Right cardiac atrium (tissue), 5 donors: ENCODE data around the gene SNRNP200. TPM values are rescaled to one million over a fixed set of nuclear protein-coding genes. Genes with fewer than 3 reads are reported as not detected.

Experiments used
- ATAC-seq, 2 donors: fragments of 200-7000 bp; cut with Tn5 transposase; one replicate each; pipeline versions ENCODE4 v1.8.0 to v1.9.1; 2020; ENCODE audit warnings: moderate library complexity in 2 of 2, mild to moderate bottlenecking in 1 of 2
- DNase-seq, 3 donors: peaks; one replicate each; pipeline ENCODE4 v3.0.0-alpha.2; 2020
- H3K27ac ChIP-seq: one replicate; pipeline ENCODE4 v1.5.1; 2013; ENCODE audit warnings: mild to moderate bottlenecking, low read length, control low read depth, moderate library complexity
- H3K27me3 ChIP-seq: one replicate; pipeline ENCODE4 v1.6.1; 2013; ENCODE audit not compliant: control insufficient read depth, insufficient read depth
- H3K4me1 ChIP-seq: one replicate; pipeline ENCODE4 v1.6.1; 2013; ENCODE audit warnings: low read length; ENCODE audit not compliant: control insufficient read depth, insufficient read depth
- H3K4me3 ChIP-seq: one replicate; pipeline ENCODE4 v1.5.1; 2013; ENCODE audit warnings: low read length, control low read depth
- H3K9me3 ChIP-seq: one replicate; pipeline ENCODE4 v1.6.1; 2013; ENCODE audit warnings: low read length; ENCODE audit not compliant: control insufficient read depth
- WGBS: extraction: QIAGEN DNeasy Blood & Tissue Kit; methylation state at CpG from one replicate; pipeline ENCODE4 v1.1.7; 2013; 5-methylcytosine and 5-hydroxymethylcytosine counted together
- intact Hi-C, 4 donors: fragments of 100-400 bp; cut with DNase I; formaldehyde crosslinking; loops; one replicate each; pipeline versions ENCODE4 v1.11.0 to v1.14.0; 2022 to 2023
- polyA plus RNA-seq: library from polyadenylated mRNA; stranded (reverse); fragments of 200-250 nt; gene quantifications from one replicate; pipeline ENCODE4 v1.2.3, GENCODE V29; 2013
- total RNA-seq, 4 donors: library from RNA; stranded (reverse); fragmentation: NEBNext Ultra II Directional; extraction: Animal tissue kit (Norgen Biotek cat#: 25700); gene quantifications; one replicate each; pipeline ENCODE4 v1.2.1, GENCODE V29; 2021
- donor health status: healthy with polysubstance abuse.
- donor health status: DM: no; HTN: yes; CAD: no.
- donor health status: DM: no; HTN: no; CAD: no.
- donor health status: DM: no; HTN: yes; CAD: no; lungs with severe emphysema.
- donor health status: DM: yes; HTN: yes; CAD: no.

Gene SNRNP200
- total and polyA plus RNA-seq, 5 donors = 41.1 to 63.8 (median 57.9) TPM

GRCh38 chr2:96250188-96250587 is 55.2 kb downstream of the SNRNP200 start:
- no peak overlapping the region for H3K4me3 ChIP-seq
- intact Hi-C loops = loop anchor here in 1 of 4 donors (5.0 kb wide), 1 partner anchor 43 kb away; the partner anchor contains the start of gene STARD7

DNA sequence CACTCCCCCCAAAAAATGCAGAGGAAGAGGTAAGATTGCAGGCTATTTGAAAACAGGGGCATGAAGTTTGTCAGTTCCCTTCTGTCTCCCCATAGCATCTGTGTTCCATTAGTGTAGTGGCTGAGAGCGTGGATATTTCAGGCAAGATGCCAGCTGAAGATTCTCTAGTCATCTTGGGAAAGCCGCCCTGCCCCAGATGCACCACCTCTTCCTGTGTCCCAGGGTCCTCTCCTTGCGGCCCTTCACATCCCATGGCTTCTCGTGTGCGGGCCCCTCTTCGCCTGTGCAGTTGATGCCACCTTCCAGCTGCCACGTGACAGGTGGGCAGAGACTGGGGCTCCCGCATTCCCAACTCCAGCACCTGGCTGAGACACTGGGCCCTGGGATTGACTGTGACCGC is 55.7 kb downstream of the SNRNP200 start:
- H3K4me1 ChIP-seq = peaks cover 16% of the 10 kb centered on the region
- intact Hi-C loops = loop anchor here in 1 of 4 donors (5.0 kb wide), 1 partner anchor 42 kb away; the partner anchor contains the start of gene STARD7
- no peaks in the 10 kb centered on the region for H3K9me3 ChIP-seq
- DNase-seq (no peak), ATAC-seq (no peak)
- H3K4me3 ChIP-seq = no peak overlapping the region
- H3K27ac ChIP-seq = no peak overlapping the region
- 78% methylated on average over 9 of the region's 9 CpGs for WGBS
- H3K27me3 ChIP-seq = no peaks in the 10 kb centered on the region

More at GRCh38 chr2:96250188-96250587, 55.2 kb downstream of the SNRNP200 start:
- ATAC-seq = no peak
- WGBS = 80% methylated on average over 6 of the region's 6 CpGs
- peaks cover 19% of the 10 kb centered on the region for H3K4me1 ChIP-seq
- DNase-seq = no peak
- no peaks in the 10 kb centered on the region for H3K9me3 ChIP-seq
- no peak overlapping the region for H3K27ac ChIP-seq
- no peaks in the 10 kb centered on the region for H3K27me3 ChIP-seq

DNA sequence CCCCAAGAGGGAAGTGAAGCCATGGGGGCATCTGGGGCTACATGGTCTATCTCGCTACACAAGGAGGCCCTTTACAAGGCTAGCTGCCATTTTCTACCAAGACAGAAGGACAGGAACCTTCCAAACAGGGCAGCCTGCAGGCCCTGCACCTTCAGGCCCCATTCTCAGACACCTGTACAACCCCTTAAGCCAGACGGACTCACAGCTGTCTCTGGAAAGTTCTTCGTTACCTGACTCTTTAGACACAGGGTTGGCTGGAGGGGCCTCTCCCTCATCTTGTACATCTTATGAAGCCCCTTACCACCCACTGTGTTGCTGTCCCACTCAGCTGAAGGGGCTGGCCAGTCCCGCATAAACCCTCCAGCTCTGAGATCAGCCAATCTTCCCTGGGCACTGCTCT is 56.7 kb downstream of the SNRNP200 start:
- WGBS = 94% methylated on average over 4 of the region's 4 CpGs
- no peak for ATAC-seq
- intact Hi-C loops = no loop called here
- H3K9me3 ChIP-seq = no peaks in the 10 kb centered on the region
- H3K4me3 ChIP-seq = no peak overlapping the region
- no peaks in the 10 kb centered on the region for H3K27me3 ChIP-seq
- no peak for DNase-seq
- peaks cover 9% of the 10 kb centered on the region for H3K4me1 ChIP-seq
- no peak overlapping the region for H3K27ac ChIP-seq

DNA sequence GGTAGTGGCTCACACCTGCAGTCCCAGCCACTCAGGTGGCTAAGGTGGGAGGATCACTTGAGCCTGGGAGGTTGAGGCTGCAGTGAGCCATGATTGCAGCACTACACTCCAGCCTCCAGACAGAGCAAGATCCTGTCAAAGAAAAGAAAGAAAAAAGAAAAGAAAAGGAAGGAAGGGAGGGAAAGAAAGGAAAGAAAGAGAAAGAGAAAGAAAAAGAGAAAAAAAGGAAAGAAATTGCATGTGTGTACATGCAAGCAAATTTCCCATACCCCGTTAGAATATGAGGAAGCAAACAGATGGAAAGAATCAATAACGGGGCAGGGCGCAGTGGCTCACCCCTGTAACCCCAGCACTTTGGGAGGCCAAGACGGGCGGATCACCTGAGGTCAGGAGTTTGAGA is 57.5 kb downstream of the SNRNP200 start:
- no peaks in the 10 kb centered on the region for H3K27me3 ChIP-seq
- H3K4me1 ChIP-seq = peaks cover 5% of the 10 kb centered on the region
- no peak for DNase-seq
- ATAC-seq = no peak
- WGBS = 89% methylated on average over 5 of the region's 5 CpGs
- H3K9me3 ChIP-seq = no peaks in the 10 kb centered on the region
- intact Hi-C loops = no loop called here
- no peak overlapping the region for H3K4me3 ChIP-seq
- no peak overlapping the region for H3K27ac ChIP-seq

DNA sequence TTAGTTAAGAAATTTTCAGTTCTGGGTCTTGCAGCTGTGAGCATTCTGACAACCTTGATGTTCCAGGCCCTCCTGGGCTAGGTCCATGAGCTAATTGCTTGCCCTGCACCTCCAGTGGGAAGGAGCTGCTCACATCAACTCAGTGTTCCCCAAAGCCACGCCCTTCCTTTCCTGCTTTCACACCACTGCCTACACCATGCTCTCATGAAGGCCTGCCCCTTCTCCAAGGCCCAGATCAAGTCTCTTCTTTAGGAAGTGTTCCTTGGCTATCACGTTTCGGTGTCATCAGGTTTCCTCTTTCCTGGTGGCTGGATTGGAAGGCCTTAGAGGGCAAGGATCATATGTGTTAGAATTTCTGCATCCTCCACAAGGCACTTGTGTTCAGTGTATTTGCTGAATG is 58.3 kb downstream of the SNRNP200 start:
- peak in 1 of 2 donors; percentile 45 for ATAC-seq
- WGBS = 74% methylated on average over 3 of the region's 3 CpGs
- H3K4me3 ChIP-seq = no peak overlapping the region
- H3K9me3 ChIP-seq = no peaks in the 10 kb centered on the region
- H3K4me1 ChIP-seq = peaks cover 8% of the 10 kb centered on the region
- no peak for DNase-seq
- no peaks in the 10 kb centered on the region for H3K27me3 ChIP-seq
- H3K27ac ChIP-seq = no peak overlapping the region
- intact Hi-C loops = no loop called here

- WGBS = 77% methylated on average over 8 of the region's 8 CpGs
- H3K27ac ChIP-seq = no peak overlapping the region
- intact Hi-C loops = no loop called here
- DNase-seq = no peak
- H3K27me3 ChIP-seq = no peaks in the 10 kb centered on the region
- no peaks in the 10 kb centered on the region for H3K9me3 ChIP-seq
- no peak overlapping the region for H3K4me3 ChIP-seq
- peaks cover 9% of the 10 kb centered on the region for H3K4me1 ChIP-seq
- ATAC-seq = peak in 1 of 2 donors; percentile 43
Observed at GRCh38 chr2:96245609-96246390, 59.5 kb downstream of the SNRNP200 start.

- no peaks in the 10 kb centered on the region for H3K27me3 ChIP-seq
- DNase-seq = no peak
- no peaks in the 10 kb centered on the region for H3K9me3 ChIP-seq
- H3K4me3 ChIP-seq = no peak overlapping the region
- 91% methylated on average over 5 of the region's 5 CpGs for WGBS
- intact Hi-C loops = no loop called here
- peaks cover 13% of the 10 kb centered on the region for H3K4me1 ChIP-seq
- ATAC-seq = no peak
- no peak overlapping the region for H3K27ac ChIP-seq
Observed at GRCh38 chr2:96243843-96244242, 61.5 kb downstream of the SNRNP200 start.

DNA sequence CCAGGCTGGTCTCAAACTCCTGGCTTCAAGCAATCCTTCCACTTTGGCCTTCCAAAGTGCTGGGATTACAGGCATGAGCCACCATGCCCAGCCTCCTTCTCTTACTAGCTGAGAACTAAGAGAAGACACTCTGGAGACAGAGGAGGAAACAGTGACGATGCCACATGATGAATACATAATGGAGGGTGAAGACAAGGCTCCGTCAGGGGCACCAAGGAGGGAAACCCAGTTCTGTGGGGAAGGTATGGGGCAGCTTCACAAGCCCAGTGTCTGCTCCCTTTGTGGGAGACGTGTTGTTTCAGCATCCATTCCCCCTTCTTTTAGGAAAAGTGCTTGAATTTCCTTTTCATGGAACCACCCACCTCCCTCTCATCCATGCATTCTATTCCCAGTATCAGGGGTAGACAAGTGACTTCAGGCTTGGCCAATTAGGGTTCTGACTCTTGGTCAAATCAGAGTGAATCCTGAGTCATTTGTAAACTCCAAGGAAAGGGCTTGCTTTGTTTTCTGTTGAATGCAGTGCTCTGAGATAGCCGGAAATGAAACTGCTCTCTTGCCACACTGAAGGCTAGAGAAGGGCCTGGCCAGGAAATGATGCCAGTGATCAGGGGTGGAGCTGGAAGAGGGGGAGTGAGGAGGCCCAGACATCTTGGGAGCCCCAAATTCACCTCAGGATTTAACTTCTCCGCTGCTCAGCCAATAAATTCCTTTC is 63.3 kb downstream of the SNRNP200 start:
- Histone ChIP-seq H3K27ac (peak overlapping the region; percentile 16), H3K4me3 (no peak overlapping the region), H3K4me1 (peaks cover 13% of the 10 kb centered on the region), H3K9me3 (no peaks in the 10 kb centered on the region), H3K27me3 (no peaks in the 10 kb centered on the region)
- DNase-seq (peak in 2 of 3 donors; percentile 50 to 59), ATAC-seq (peak; percentile 65 to 79)
- intact Hi-C loops = no loop called here
- WGBS = 61% methylated on average over 5 of the region's 5 CpGs

- Histone ChIP-seq H3K27me3 (no peaks in the 10 kb centered on the region), H3K4me3 (no peak overlapping the region), H3K27ac (no peak overlapping the region), H3K4me1 (peaks cover 13% of the 10 kb centered on the region), H3K9me3 (no peaks in the 10 kb centered on the region)
- ATAC-seq = no peak
- DNase-seq = no peak
- 89% methylated on average over 2 of the region's 2 CpGs for WGBS
- intact Hi-C loops = no loop called here
Observed at GRCh38 chr2:96241227-96241626, 64.1 kb downstream of the SNRNP200 start.

DNA sequence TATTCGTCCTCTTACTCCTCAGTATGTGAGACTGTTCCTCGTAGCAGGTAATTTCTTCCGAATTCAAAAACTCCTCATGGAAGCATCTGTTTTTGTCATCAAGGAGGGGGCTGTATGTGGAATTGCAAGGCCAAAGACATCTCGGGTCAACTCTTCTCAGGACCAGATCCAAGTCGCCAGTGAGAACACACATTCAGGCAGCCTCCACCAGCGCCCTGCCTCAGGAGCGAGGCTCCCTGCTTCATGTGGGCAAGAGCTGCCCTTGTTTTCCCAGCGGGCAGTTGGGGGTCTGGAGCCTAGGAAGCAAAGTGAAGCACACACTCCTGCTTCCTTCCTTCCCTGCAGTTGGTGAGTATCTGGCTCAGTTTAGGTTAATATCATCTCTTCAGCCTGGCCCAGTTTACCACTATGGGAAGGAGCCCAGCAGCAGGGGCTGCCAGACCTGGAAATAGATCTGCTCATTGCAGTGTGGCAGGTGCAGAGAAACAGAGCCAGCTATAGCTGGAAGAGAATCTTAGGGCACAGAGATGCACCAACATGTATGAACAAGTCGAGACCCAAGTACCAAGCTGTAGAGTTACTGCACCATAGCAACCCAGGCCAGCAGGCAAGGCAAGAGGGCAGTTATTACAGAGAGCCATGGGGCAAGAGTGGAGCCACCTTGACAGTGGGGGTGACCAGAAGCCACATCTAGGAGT is 64.9 kb downstream of the SNRNP200 start:
- 84% methylated on average over 9 of the region's 9 CpGs for WGBS
- H3K9me3 ChIP-seq = no peaks in the 10 kb centered on the region
- peaks cover 12% of the 10 kb centered on the region for H3K4me1 ChIP-seq
- H3K4me3 ChIP-seq = no peak overlapping the region
- intact Hi-C loops = no loop called here
- no peaks in the 10 kb centered on the region for H3K27me3 ChIP-seq
- no peak for DNase-seq
- no peak for ATAC-seq
- peak overlapping the region; percentile 10 for H3K27ac ChIP-seq
